PFSK-1 (cell line): ENCODE measurements around the gene OMP.

Experiments
- TAF1 ChIP-seq: IDR thresholded peaks from 2 replicates; pipeline ENCODE4 v1.6.1; 2012; ENCODE audit warnings: low read length, control low read depth, borderline replicate concordance; ENCODE audit not compliant: insufficient read depth
- TF ChIP-seq, protein P1 (sequence below), 2 experiments: IDR thresholded peaks; 2 replicates each; pipeline versions ENCODE4 v1.6.1 to v1.8.0; 2011 to 2012; ENCODE audit warnings: low read depth in 2 of 2, low read length in 2 of 2, control low read depth in 1 of 2, inconsistent platforms in 1 of 2, mild to moderate bottlenecking in 1 of 2, moderate library complexity in 1 of 2; ENCODE audit not compliant: insufficient read depth in 1 of 2

DNA sequence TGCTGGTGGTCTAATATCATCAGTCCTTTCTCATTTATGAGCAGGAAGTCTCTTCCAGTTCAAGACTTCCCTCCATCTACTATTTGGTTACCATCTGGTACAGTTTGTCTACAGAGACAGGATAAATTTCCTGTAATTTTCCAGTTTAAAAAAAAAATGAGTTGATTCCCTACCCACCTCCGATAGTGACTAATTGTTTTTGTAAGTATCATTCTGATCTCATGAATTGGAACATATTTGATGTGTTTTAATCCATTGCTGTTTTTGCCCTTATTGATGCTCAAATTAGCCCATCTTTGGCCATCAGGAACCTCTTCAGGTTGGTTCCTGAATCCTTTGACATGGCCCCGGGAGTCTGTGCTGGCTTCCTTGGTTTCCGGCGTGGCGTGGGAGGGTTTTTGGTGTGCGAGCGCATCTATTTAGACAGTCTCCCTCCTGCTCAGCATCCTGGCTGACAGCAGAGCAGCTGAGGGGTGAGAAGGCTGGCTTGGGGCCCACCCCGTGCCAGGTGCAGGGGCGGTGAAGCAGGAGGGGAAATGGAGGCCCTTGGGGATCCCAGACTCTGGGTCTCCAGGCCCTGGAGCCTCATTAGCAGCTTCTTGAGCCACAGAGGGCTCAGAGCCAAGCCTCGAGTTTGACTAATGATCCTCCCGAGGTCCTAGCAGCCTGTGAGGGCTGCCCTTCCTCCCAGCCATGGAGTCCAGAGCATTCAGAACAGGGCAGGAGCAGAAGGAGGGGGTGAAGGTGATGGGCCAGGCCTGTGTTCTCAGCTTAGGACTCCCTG is 6.8 kb downstream of the OMP start:
- TF ChIP-seq TAF1, result no peak
- TF ChIP-seq, protein P1, sequence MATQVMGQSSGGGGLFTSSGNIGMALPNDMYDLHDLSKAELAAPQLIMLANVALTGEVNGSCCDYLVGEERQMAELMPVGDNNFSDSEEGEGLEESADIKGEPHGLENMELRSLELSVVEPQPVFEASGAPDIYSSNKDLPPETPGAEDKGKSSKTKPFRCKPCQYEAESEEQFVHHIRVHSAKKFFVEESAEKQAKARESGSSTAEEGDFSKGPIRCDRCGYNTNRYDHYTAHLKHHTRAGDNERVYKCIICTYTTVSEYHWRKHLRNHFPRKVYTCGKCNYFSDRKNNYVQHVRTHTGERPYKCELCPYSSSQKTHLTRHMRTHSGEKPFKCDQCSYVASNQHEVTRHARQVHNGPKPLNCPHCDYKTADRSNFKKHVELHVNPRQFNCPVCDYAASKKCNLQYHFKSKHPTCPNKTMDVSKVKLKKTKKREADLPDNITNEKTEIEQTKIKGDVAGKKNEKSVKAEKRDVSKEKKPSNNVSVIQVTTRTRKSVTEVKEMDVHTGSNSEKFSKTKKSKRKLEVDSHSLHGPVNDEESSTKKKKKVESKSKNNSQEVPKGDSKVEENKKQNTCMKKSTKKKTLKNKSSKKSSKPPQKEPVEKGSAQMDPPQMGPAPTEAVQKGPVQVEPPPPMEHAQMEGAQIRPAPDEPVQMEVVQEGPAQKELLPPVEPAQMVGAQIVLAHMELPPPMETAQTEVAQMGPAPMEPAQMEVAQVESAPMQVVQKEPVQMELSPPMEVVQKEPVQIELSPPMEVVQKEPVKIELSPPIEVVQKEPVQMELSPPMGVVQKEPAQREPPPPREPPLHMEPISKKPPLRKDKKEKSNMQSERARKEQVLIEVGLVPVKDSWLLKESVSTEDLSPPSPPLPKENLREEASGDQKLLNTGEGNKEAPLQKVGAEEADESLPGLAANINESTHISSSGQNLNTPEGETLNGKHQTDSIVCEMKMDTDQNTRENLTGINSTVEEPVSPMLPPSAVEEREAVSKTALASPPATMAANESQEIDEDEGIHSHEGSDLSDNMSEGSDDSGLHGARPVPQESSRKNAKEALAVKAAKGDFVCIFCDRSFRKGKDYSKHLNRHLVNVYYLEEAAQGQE (IDR thresholded peaks at IDR 0.05; ENCODE audit: insufficient read depth in 1 of 2, low read depth in 2 of 2, low read length in 2 of 2), result no peak
